Cardiac ventricle fibroblast (primary cell): ENCODE measurements around the gene MIB2. TPM values are rescaled to one million over a fixed set of nuclear protein-coding genes. Genes with fewer than 3 reads are reported as not detected.

Experiments
- total RNA-seq: library from RNA; depleted of rRNA; stranded (reverse); fragments of >200 nt; gene quantifications from 2 replicates; pipeline ENCODE4 v1.2.3, GENCODE V29; 2015

Gene MIB2
- 40.8 and 48.0 TPM in 2 replicates for total RNA-seq

GRCh38 chr1:1615256-1616044 lies at the start of gene MIB2:
Gene MIB2, plus strand, starts transcription at chr1:1615500. Its CDS starts 7,953 bp downstream, at chr1:1623453.

GRCh38 chr1:1574721-1575537 lies 40.4 kb upstream of the MIB2 start, which contains the start of gene SSU72:
Gene SSU72, minus strand, starts transcription at chr1:1574863. Its CDS starts 306 bp downstream, at chr1:1574557.

GRCh38 chr1:1599935-1600860 lies 15.1 kb upstream of the MIB2 start, which contains the start of gene FNDC10:
Gene FNDC10, minus strand, starts transcription at chr1:1600135. Its CDS starts 120 bp downstream, at chr1:1600015.

GRCh38 chr1:1631782-1632420 lies 16.6 kb downstream of the MIB2 start, which contains the start of gene MMP23B:
Gene MMP23B, plus strand, starts transcription at chr1:1632173. Its CDS starts 46 bp downstream, at chr1:1632219.

GRCh38 chr1:1658583-1659549 lies 43.6 kb downstream of the MIB2 start, which contains the start of gene CDK11B:
Gene CDK11B, minus strand, starts transcription at chr1:1659004. Its CDS starts 1,519 bp downstream, at chr1:1657485.

Other genes starting within 250 kb of the MIB2 start
- gene AURKAIP1, start 240.3 kb upstream of the MIB2 start, total RNA-seq: 105 and 109 TPM in 2 replicates
- 119 and 121 TPM in 2 replicates for gene CCNL2, start 216.2 kb upstream of the MIB2 start, total RNA-seq
- 91.9 and 98.0 TPM in 2 replicates for gene MRPL20, start 208.2 kb upstream of the MIB2 start, total RNA-seq
- gene ANKRD65, start 194.2 kb upstream of the MIB2 start, total RNA-seq: 0.20 and 1.00 TPM in 2 replicates
- gene VWA1, start 179.8 kb upstream of the MIB2 start, total RNA-seq: 6.9 and 14.0 TPM in 2 replicates
- not detected in 2 replicates for gene ATAD3C, start 165.8 kb upstream of the MIB2 start, total RNA-seq
- gene ATAD3B, start 143.7 kb upstream of the MIB2 start, total RNA-seq: 8.6 and 9.3 TPM in 2 replicates
- gene ATAD3A, start 103.3 kb upstream of the MIB2 start, total RNA-seq: 19.9 and 27.5 TPM in 2 replicates
- 1.2 and 5.8 TPM in 2 replicates for gene TMEM240, start 74.9 kb upstream of the MIB2 start, total RNA-seq
- gene SSU72, start 40.6 kb upstream of the MIB2 start, total RNA-seq: 95.3 and 101 TPM in 2 replicates
- 12.5 and 15.5 TPM in 2 replicates for gene FNDC10, start 15.4 kb upstream of the MIB2 start, total RNA-seq
- 13.6 and 15.7 TPM in 2 replicates for gene MMP23B, start 16.7 kb downstream of the MIB2 start, total RNA-seq
- gene CDK11B, start 43.5 kb downstream of the MIB2 start, total RNA-seq: 10.8 and 12.0 TPM in 2 replicates
- 43.6 and 43.7 TPM in 2 replicates for gene SLC35E2B, start 77.3 kb downstream of the MIB2 start, total RNA-seq
- gene CDK11A, start 108.9 kb downstream of the MIB2 start, total RNA-seq: 6.8 and 8.1 TPM in 2 replicates
- gene NADK, start 163.0 kb downstream of the MIB2 start, total RNA-seq: 53.7 TPM in 2 replicates